K562 (cell line): Measurements from ENCODE around the gene ATP5MG. TPM values are rescaled to one million over a fixed set of nuclear protein-coding genes. Genes with fewer than 3 reads are reported as not detected.

ENCODE experiments used
- ATAC-seq: fragments of 200-7000 bp; cut with Tn5 transposase; 3 replicates; pipeline ENCODE4 v1.9.1; 2020; ENCODE audit warnings: moderate library complexity
- BruUV-seq: library from RNA; stranded (reverse); fragments of 400-500 nt; replicated peaks from 2 replicates; lab custom pipeline; 2021; lab: Mats Ljungman, UMichigan
- CTCF ChIA-PET: fragments of 300-600 bp; formaldehyde crosslinking; extraction: SDS; loops from one replicate; lab custom pipeline; 2021; ENCODE audit warnings: low intra/inter-chr PET ratio; lab: Yijun Ruan, JAX
- POLR2A ChIA-PET: fragments of 300-600, 350-650 bp; sonication (Branson Sonifier 250); formaldehyde crosslinking; extraction: SDS; loops from one replicate; lab custom pipeline; 2021; ENCODE audit warnings: antibody characterized with exemption, inconsistent platforms; lab: Yijun Ruan, JAX
- DNase-seq, 4 experiments: peaks; one replicate each; pipeline versions ENCODE4 v3.0.0 to v3.0.0-alpha.2; 2011 to 2018; ENCODE audit warnings: low spot score in 3 of 4, mixed read lengths in 3 of 4; ENCODE audit errors: extremely low read depth in 1 of 4
- FAIRE-seq: peaks from 2 replicates; lab custom pipeline; 2011; peaks lifted over from hg19 to GRCh38; lab: Jason Lieb, UNC
- H2AFZ ChIP-seq: 2 replicates; pipeline ENCODE4 v1.6.0; 2011; ENCODE audit warnings: low read depth, low read length, control low read depth, inconsistent platforms
- H3K27ac ChIP-seq: fragments of 200-600 bp; 3 replicates; pipeline ENCODE4 v1.8.0; 2011; ENCODE audit warnings: low read depth, mild to moderate bottlenecking, control low read depth, inconsistent platforms, low read length, moderate library complexity, mixed read lengths; ENCODE audit errors: extremely low read depth
- H3K27me3 ChIP-seq, 2 experiments: fragments of 300-600 bp in 1 of 2; 2 replicates in 1 of 2; 3 replicates in 1 of 2; pipeline versions ENCODE4 v1.6.0 to v1.8.0; 2011; ENCODE audit warnings: inconsistent platforms in 2 of 2, low read length in 2 of 2, mild to moderate bottlenecking in 1 of 2, mixed read lengths in 1 of 2, moderate library complexity in 1 of 2; ENCODE audit not compliant: control insufficient read depth in 2 of 2, insufficient read depth in 2 of 2
- H3K36me3 ChIP-seq: fragments of 300-600 bp; 3 replicates; pipeline ENCODE4 v1.8.0; 2011; ENCODE audit warnings: mild to moderate bottlenecking, low read length, inconsistent platforms; ENCODE audit not compliant: control insufficient read depth, insufficient read depth
- H3K4me1 ChIP-seq, 2 experiments: fragments of 200-600 bp in 1 of 2; replicated peaks in 1 of 2; 2 replicates in 1 of 2; 3 replicates in 1 of 2; pipeline versions ENCODE4 v1.5.1 to v1.8.0; 2011; ENCODE audit warnings: inconsistent platforms in 2 of 2, low read length in 2 of 2, mild to moderate bottlenecking in 1 of 2, mixed read lengths in 1 of 2, moderate library complexity in 1 of 2; ENCODE audit not compliant: control insufficient read depth in 2 of 2, insufficient read depth in 2 of 2
- H3K4me2 ChIP-seq: 2 replicates; pipeline ENCODE4 v1.6.1; 2011; ENCODE audit warnings: low read length, control low read depth, inconsistent platforms, mixed read lengths; ENCODE audit not compliant: insufficient read depth
- H3K4me3 ChIP-seq: fragments of 200-600 bp; sonication (generic), shearing (Covaris generic); 2 replicates; pipeline ENCODE4 v1.5.1; 2016; ENCODE audit warnings: control low read depth, inconsistent platforms
- H3K79me2 ChIP-seq: fragments of 200-600 bp; 3 replicates; pipeline ENCODE4 v1.8.0; 2011; ENCODE audit warnings: low read length, inconsistent platforms; ENCODE audit not compliant: control insufficient read depth, insufficient read depth
- H3K9ac ChIP-seq, 2 experiments: 2 replicates each; pipeline versions ENCODE4 v1.6.0 to v1.6.1; 2011; ENCODE audit warnings: low read depth in 2 of 2, low read length in 2 of 2, control low read depth in 1 of 2, inconsistent platforms in 1 of 2, mild to moderate bottlenecking in 1 of 2, mixed read lengths in 1 of 2; ENCODE audit not compliant: insufficient read depth in 1 of 2
- H3K9me1 ChIP-seq: one replicate; pipeline ENCODE4 v1.6.0; 2011; ENCODE audit warnings: inconsistent platforms, mild to moderate bottlenecking, low read length, moderate library complexity; ENCODE audit not compliant: control insufficient read depth, insufficient read depth
- H3K9me3 ChIP-seq: replicated peaks from 2 replicates; pipeline ENCODE4 v1.5.1; 2011; ENCODE audit warnings: low read depth, low read length, inconsistent platforms; ENCODE audit not compliant: control insufficient read depth, insufficient read depth
- H4K20me1 ChIP-seq: replicated peaks from 2 replicates; pipeline ENCODE4 v1.6.1; 2011; ENCODE audit warnings: low read length, inconsistent platforms, mixed read lengths; ENCODE audit not compliant: control insufficient read depth, insufficient read depth
- CHD4 ChIP-seq: fragments of 200-600 bp; sonication (generic); IDR thresholded peaks from 3 replicates; pipeline ENCODE4 v1.6.1; 2012; ENCODE audit warnings: low read depth, mild to moderate bottlenecking, mixed read lengths, low read length, inconsistent platforms; ENCODE audit not compliant: insufficient read depth, insufficient replicate concordance, poor library complexity, severe bottlenecking
- EP300 ChIP-seq: IDR thresholded peaks from 2 replicates; pipeline ENCODE4 v1.6.1; 2012; ENCODE audit warnings: low read length, improper control_type of control experiment
- ESRRA ChIP-seq: fragments of 450-650 bp; IDR thresholded peaks from 2 replicates; pipeline ENCODE4 v1.6.1; 2014; ENCODE audit warnings: low read depth, mild to moderate bottlenecking, moderate library complexity, borderline replicate concordance
- MEIS2 ChIP-seq: fragments of 450-650 bp; IDR thresholded peaks from 2 replicates; pipeline ENCODE4 v1.6.1; 2014; ENCODE audit warnings: mild to moderate bottlenecking; ENCODE audit not compliant: partially characterized antibody
- MYC ChIP-seq, 2 experiments: fragments of 250-450 bp in 1 of 2; sonication (Bioruptor Pico) in 1 of 2; IDR thresholded peaks; 2 replicates each; pipeline versions ENCODE4 v1.5.1 to v1.6.1; 2012 to 2021; ENCODE audit warnings: low read depth in 2 of 2, borderline replicate concordance in 1 of 2, improper control_type of control experiment in 1 of 2, low read length in 1 of 2, mild to moderate bottlenecking in 1 of 2, moderate library complexity in 1 of 2
- PHB2 ChIP-seq: fragments of 450-650 bp; IDR thresholded peaks from 2 replicates; pipeline ENCODE4 v1.6.1; 2017; ENCODE audit warnings: low read depth
- POLR3G ChIP-seq: IDR thresholded peaks from 2 replicates; pipeline ENCODE4 v1.6.1; 2011; ENCODE audit not compliant: insufficient read length, insufficient replicate concordance; ENCODE audit errors: extremely low read depth
- PPARD ChIP-seq: fragments of 250-450 bp; sonication (Bioruptor Pico); IDR thresholded peaks from 2 replicates; pipeline ENCODE4 v1.8.0; 2022; ENCODE audit warnings: inconsistent platforms, mild to moderate bottlenecking, moderate library complexity
- RAD51 ChIP-seq: fragments of 450-650 bp; IDR thresholded peaks from 2 replicates; pipeline ENCODE4 v1.7.1; 2016; ENCODE audit warnings: low read depth, mild to moderate bottlenecking, borderline replicate concordance
- TAL1 ChIP-seq: fragments of 450-650 bp; IDR thresholded peaks from 2 replicates; pipeline ENCODE4 v1.6.1; 2016; ENCODE audit warnings: mild to moderate bottlenecking
- TSHZ1 ChIP-seq: fragments of 250-450 bp; sonication (Bioruptor Pico); IDR thresholded peaks from 2 replicates; pipeline ENCODE4 v1.4.0; 2020; ENCODE audit warnings: mild to moderate bottlenecking, moderate library complexity
- ZNF174 ChIP-seq: fragments of 250-450 bp; sonication (Bioruptor Pico); IDR thresholded peaks from 2 replicates; pipeline ENCODE4 v1.4.0; 2020; ENCODE audit warnings: mild to moderate bottlenecking
- ZNF311 ChIP-seq: fragments of 250-450 bp; sonication (Bioruptor Pico); IDR thresholded peaks from 2 replicates; pipeline ENCODE4 v1.4.0; 2020; ENCODE audit warnings: mild to moderate bottlenecking, moderate library complexity
- ZNF384 ChIP-seq: IDR thresholded peaks from 2 replicates; pipeline ENCODE4 v1.6.1; 2012; ENCODE audit warnings: low read depth, low read length, improper control_type of control experiment
- ZNF589 ChIP-seq: fragments of 200-800 bp; sonication (Bioruptor generic); IDR thresholded peaks from 2 replicates; pipeline ENCODE4 v1.6.1; 2016; ENCODE audit warnings: low read depth, missing genetic modification characterization, missing compliant biosample characterization
- WGBS: fragments of 100-300 bp; shearing (Covaris generic); methylation state at CpG from one replicate; pipeline ENCODE4 v1.1.6; 2016; ENCODE audit warnings: low coverage, mixed read lengths; ENCODE audit not compliant: insufficient coverage; ENCODE audit errors: missing lambda C conversion rate; 5-methylcytosine and 5-hydroxymethylcytosine counted together
- in situ Hi-C: fragments of 300-500 bp; cut with MboI; formaldehyde crosslinking; loops from 4 replicates; pipeline ENCODE4 v1.15.0; 2018; ENCODE audit warnings: inconsistent platforms, mixed read lengths
- intact Hi-C: fragments of 100-400 bp; cut with micrococcal nuclease; formaldehyde crosslinking; loops from 2 replicates; pipeline ENCODE4 v1.14.2; 2022
- polyA plus RNA-seq, 8 experiments: library from polyadenylated mRNA; depleted of rRNA in 4 of 8; stranded (reverse) in 5 of 8; unstranded in 3 of 8; fragments of >200 nt; fragmentation: Nextera tagmentation in 2 of 8; fragmentation: Illumina TruSeq in 1 of 8; extraction: Ambion mirVana in 2 of 8; extraction: Trizol in 1 of 8; gene quantifications; 2 replicates each; pipeline versions ENCODE4 v1.2.1 to v1.2.3, GENCODE V29; 2011 to 2014; ENCODE audit warnings: inconsistent platforms in 1 of 8, missing spikeins in 1 of 8
- total RNA-seq, 7 experiments: library from RNA; depleted of rRNA in 6 of 7; stranded (reverse); fragments of >200 nt in 6 of 7; fragmentation: Illumina TruSeq in 2 of 7; extraction: Trizol in 2 of 7; gene quantifications; 2 replicates each; pipeline versions ENCODE4 v1.2.1 to v1.2.3, GENCODE V29; 2011 to 2021; ENCODE audit warnings: low replicate concordance in 1 of 7
- TF ChIP-seq, protein P1 (sequence below): fragments of 450-650 bp; formaldehyde crosslinking; conservative IDR thresholded peaks from 2 replicates; pipeline ENCODE4 v1.4.0; 2022; ENCODE audit warnings: mild to moderate bottlenecking, missing genetic modification characterization

ATP5MG gene
- total and polyA plus RNA-seq, 9 of the 15 experiments (the other 6 are each of a cell fraction or from before 2014, with no cell fraction given) = 301 to 2,138 (median 434) TPM

GRCh38 chr11:118415062-118415738 lies 13.8 kb downstream of the ATP5MG start:
- DNase-seq (peak in 2 of 4 experiments; percentile 51 to 59), FAIRE-seq (no peak), ATAC-seq (peak; percentile 57)
- ChIA-PET CTCF (no interaction called here), POLR2A (interaction anchor here (0.8 to 1.3 kb wide), 5 partner anchors 10 to 28 kb away, joined by 3 to 4 read pairs (median 3); partner anchors contain the start of gene ATP5MG)
- no peaks in the 10 kb centered on the region for H3K9me3 ChIP-seq
- BruUV-seq = no TSS peak
- H3K79me2 ChIP-seq = no peaks in the 10 kb centered on the region
- H2AFZ ChIP-seq = no peak overlapping the region
- H3K9me1 ChIP-seq = no peaks in the 10 kb centered on the region
- no peak overlapping the region for H3K9ac ChIP-seq
- peak overlapping the region; percentile 62 for H3K27ac ChIP-seq
- WGBS = 5% methylated on average over 8 of the region's 8 CpGs
- peaks cover 4% of the 10 kb centered on the region; the same call in 1 of the 3 replicates for H3K36me3 ChIP-seq
- intact Hi-C loops (loop anchor here (1.0 kb wide), 1 partner anchor 21 kb away; the partner anchor contains the start of gene KMT2A), in situ Hi-C loops (no loop called here)
- no peaks in the 10 kb centered on the region for H4K20me1 ChIP-seq
- H3K4me2 ChIP-seq = peak overlapping the region; percentile 48
- H3K4me3 ChIP-seq = no peak overlapping the region
- no peaks in the 10 kb centered on the region for H3K27me3 ChIP-seq
- H3K4me1 ChIP-seq = peaks cover 4 to 20% of the 10 kb centered on the region in 2 experiments; a peak in 3 of 5 replicates
- TF ChIP-seq TAL1 (peak; percentile 5; the same call in 1 of the 2 replicates), TSHZ1 (no peak), MYC (IDR thresholded peaks at IDR 0.05; ENCODE audit: low read depth, low read length) (no peak), MYC (CRISPR knock-in tag; IDR thresholded peaks at IDR 0.05; ENCODE audit: borderline replicate concordance, low read depth) (no peak), EP300 (0 out of 2 replicates have a peak, but pooled peaks have one; percentile 7), ESRRA (peak; percentile 14; the same call in 1 of the 2 replicates), MEIS2 (peak; percentile 26), ZNF311 (CRISPR knock-in tag) (no peak), PHB2 (0 out of 2 replicates have a peak, but pooled peaks have one; percentile 11), ZNF589 (no peak), PPARD (CRISPR knock-in tag) (no peak), ZNF384 (peak; percentile 72), CHD4 (peak; percentile 19), ZNF174 (CRISPR knock-in tag) (no peak), RAD51 (no peak), POLR3G (no peak)
- TF ChIP-seq, protein P1, sequence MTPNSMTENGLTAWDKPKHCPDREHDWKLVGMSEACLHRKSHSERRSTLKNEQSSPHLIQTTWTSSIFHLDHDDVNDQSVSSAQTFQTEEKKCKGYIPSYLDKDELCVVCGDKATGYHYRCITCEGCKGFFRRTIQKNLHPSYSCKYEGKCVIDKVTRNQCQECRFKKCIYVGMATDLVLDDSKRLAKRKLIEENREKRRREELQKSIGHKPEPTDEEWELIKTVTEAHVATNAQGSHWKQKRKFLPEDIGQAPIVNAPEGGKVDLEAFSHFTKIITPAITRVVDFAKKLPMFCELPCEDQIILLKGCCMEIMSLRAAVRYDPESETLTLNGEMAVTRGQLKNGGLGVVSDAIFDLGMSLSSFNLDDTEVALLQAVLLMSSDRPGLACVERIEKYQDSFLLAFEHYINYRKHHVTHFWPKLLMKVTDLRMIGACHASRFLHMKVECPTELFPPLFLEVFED = no peak
